SIG-M5 (cell line): Measurements from ENCODE around the gene STUM.
A peak's percentile ranks its signal among the peaks of the same experiment; 100 is the strongest.

ENCODE experiments used
- DNase-seq: peaks from one replicate; lab custom pipeline; 2025; lab: John Stamatoyannopoulos, UW

STUM gene

GRCh38 chr1:226533220-226533619, 15.3 kb upstream of the STUM start:
- no peak for DNase-seq

DNA sequence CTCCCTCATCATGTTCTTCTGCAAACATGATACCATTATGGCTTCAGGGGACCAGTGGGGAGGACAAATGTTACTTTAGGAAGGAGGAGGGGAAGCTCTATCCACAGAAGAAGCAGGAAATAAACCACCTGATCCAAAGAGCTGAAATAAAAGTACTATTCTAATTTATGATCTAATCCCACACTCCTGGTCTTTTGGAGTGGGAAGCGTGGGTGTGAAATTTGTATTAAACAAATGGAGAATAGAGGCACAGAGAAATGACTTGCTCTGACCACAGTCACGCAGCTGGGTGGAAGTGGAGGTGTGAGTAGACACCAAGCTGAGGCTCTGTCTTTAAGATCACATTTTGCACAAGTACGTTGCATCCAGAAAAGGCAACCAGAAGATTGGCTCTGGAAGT, 14.5 kb upstream of the STUM start:
- no peak for DNase-seq

DNA sequence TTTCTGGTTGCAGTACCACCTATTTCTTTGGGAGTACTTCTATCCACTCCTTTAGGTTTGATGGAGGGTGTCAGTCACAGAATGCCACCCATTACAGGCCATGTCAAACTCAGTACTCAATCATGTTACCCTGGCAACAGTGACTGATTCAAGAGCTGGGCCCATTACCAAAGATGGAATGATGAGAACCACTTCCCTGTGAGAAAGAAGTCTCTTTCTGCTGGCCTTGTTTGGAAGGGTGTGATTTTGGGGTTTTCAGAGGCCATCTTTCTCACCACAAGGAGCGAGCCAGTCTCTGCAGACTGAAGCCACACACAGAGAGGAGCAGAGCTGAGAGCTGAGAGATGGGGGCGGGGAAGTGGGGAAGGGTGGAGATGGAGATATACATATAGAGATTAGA, 13.9 kb upstream of the STUM start:
- no peak for DNase-seq

DNA sequence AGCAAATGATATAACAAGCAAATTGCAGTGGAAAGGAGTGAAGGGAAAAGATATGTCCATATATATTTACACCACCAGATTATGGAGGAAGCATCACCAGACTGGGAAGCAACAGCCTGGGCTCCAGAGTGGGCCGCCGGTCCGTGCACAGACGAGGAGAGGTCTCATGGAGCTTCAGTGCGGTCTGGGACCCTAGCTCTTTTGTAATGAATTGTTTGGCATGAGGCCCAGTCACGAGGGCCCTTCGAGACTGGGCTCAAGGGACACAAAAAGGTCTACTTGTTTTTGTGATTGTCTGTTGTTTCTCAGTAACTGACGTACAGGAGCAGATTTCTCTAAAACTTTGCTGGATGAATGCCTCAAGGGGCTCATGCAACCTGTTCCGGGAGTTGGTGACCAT, 12.9 kb upstream of the STUM start:
- DNase-seq, result no peak

DNA sequence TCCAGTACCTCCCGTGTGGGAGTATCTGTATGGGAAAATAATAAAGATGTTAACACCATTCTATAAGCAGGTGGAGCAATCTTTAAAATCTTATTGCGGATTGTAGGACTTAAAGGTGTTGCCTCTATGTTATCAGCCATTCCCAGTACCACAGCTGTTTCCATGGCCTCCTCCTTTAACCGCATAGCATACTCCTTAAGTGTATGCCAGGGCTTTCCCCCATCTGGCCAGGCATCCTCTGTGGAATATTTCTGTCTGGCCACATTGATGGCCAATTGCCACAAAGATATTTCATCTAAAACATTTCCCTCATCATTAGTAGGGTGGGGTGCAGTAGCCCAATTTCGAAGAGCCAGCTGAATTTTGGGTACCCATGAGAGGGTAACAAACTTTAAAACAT, 7.3 kb upstream of the STUM start:
- no peak for DNase-seq

DNA sequence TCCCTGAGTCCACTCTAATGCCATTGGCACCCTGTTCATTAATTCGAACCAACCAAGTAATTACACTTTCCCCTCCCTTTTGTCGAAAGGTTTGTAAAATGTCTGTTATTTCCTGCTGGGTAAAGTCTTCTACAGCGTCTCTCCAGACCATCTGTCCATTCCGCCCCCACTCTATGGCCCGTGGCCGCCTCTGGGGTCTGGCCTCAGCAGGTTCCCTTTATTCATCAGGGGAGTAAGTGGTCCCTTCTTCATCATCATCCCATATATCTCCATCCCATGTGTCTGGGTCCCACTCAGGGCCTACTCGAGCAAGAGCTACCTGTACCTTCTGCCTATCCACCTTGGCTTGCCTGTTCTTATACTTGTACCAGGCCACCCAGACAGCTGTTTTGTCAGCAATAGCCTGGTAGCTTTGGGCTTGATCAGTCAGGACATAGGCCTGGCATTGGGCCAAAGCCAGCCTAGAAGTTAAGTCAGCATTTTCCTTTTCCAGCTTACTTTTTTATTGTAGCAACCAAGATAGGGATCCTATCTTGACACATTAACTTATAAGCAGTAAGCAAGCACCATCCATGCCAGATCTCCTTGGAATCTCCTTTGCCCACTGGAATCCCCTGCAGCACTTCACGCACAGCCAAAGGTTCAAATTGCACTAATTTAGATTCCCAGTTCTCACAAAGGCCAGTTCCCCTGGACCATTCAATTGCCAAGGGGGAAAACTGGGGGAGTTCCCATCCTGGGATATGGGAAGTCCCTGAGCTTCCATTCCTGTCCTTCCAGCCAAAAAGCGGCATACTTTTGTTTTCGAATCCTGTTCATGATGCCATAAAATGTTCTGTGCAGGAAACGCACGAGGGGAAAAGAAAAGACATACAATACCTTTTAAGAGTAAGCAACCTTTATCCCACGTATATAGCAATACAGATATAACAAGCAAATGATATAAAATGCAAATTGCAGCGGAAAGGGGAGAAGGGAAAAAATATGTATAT, 6.6 kb upstream of the STUM start:
- no peak for DNase-seq

- DNase-seq, result no peak
These were observed 5.9 kb upstream of the STUM start for GRCh38 chr1:226542623-226543103.

DNA sequence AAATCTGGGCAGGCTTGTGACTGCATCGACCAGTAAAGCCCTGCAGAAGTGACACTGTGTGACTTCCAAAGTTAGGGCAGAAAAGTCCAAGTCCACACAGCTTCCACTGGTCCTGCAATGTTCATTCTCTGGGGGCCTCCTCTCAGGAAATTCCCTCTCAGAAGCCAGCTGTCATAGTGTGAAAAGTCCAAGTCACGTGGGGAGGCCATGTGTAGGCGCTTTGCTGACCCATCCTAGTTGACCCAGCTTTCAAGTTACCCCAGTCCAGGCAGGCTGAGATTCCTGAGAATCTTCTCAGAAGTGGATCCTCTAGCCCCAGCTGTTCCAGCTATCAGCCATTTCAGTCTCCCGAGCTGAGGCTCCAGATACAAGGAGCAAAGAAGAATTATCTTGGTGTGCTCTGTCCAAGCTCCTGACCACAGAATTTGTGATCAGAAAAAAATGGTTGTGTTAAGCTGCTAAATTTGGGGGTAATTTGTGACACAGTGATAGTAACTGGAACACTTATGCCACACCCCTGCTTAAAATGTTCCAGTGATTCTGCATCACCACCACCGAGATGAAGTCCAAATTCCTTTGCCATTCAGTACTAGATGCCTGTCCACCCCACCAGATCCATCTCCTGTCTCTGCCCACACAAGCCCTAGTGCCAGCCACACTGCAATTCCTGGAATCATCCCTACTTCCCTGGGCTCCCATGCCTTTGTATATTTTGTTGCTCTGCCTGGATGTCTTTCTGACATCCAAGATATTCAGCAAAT, 2.5 kb upstream of the STUM start:
- DNase-seq, result no peak

DNA sequence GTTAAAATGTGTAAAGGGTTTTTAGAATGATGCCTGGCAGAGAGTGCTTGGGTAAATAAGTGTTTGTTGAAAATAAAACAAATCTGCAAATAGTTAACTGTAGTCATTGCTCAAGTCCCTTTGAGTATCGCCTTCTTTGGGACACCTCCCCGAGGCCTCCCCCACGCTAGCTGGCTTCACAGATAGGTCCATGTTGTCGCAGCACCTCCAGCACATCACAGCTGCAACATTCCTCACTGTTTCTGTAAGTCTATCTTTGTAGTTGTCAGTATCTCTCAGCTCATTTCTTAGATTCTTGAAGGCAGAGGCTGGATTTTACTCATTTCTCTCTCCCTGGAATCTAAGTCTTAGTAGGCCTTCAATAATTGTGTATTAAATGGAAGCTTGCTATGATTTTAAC, 1.6 kb upstream of the STUM start:
- no peak for DNase-seq

- DNase-seq, result peak; percentile 42
These were observed 791 bp upstream of the STUM start for GRCh38 chr1:226547754-226548191.

- no peak for DNase-seq
These were observed 751 bp downstream of the STUM start for GRCh38 chr1:226549094-226549936.

GRCh38 chr1:226549937-226550671, 1.5 kb downstream of the STUM start:
- DNase-seq, result no peak

GRCh38 chr1:226550672-226551041, 2.1 kb downstream of the STUM start:
- no peak for DNase-seq

GRCh38 chr1:226551299-226551698, 2.7 kb downstream of the STUM start:
- no peak for DNase-seq

DNA sequence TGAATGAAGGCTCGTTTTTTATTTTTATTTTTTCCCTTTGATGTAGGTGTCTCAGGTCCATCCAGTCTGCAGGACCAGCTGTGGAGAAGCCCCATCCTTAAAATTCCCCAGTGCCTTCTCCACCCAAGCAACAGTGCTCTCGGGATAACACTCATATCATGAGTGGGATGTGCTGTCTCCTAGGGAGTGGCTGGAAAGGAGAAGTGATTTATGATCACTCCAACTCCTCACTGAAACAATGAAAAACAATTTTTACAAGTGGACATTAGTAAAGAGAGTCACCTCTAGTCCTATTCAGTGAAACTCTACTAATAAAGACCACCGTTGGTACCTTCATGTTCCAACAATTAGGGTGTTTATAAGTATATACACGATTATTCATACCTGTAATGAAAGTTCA, 3.5 kb downstream of the STUM start:
- no peak for DNase-seq

GRCh38 chr1:226553266-226553923, 4.8 kb downstream of the STUM start:
- DNase-seq, result no peak

DNA sequence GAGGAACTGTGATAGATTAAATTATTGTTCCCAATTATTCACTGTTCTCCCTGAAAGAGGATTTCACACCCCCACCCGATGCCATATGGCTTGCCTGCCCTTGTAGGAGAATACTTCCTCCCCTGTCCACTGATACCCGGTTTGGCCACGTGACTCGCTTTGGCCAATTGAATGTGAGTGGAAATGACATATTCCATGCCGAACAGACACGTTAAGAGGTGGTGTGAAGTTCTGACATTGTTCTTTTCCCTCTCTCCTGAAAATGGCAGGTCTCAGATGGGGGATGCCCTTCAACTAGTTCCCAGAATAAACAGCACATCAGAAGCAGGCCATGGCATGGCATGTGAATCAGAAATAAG, 5.3 kb downstream of the STUM start:
- DNase-seq, result no peak

DNA sequence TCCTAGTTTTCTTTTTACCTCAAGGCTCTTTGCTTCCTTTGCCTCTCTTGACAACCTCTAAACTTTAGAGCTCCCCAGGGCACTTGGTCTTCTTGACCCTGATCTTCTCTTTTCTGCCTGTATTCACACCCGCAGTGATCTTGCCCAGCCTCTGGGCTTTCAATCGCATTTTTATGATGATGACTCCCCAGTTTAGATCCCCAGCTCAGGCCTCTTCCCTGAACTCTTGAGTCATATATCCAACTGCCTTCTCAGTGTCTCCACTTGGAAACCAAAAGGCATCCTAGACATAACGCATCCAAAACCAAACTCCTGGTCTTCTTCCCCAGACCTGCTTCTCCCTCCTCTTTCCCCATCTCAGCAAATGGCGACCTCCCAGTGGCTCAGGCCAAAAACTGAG, 6.5 kb downstream of the STUM start:
- DNase-seq, result no peak

- no peak for DNase-seq
These were observed 8.9 kb downstream of the STUM start for GRCh38 chr1:226557424-226557823.

DNA sequence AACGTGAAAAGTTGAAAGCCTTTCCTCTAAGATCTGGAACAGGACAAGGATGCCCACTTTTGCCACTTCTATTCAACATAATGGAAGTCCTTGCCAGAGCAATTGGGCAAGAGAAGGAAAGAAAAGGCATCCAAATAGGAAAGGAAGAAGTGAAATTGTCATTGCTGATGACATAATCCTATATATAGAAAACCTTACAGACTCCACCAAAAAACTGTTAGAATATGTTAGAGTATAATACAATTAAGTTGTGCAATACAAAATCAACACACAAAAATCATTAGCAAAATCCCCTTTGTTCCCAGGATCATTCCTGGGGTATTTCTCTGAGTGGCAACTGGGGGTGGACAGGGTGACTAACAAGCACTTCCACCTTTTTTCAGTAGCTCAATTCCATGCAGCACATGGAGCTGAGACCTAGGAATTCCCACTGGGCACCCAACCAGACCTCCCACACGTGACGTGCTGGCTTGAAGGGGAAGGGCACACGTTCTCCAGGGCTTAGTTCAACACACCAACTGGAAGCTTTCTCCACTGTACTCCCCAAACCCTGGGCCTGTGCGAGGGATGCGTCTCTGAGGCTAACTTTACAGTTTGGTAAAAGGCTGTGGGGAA, 9.6 kb downstream of the STUM start:
- peak; percentile 25 for DNase-seq
